Stimulated activated CD8-positive, alpha-beta memory T cell treated with anti-CD3 and anti-CD28 coated beads, Interleukin-15, amount 100 ng/mL, for 48 hours (primary cell): ENCODE measurements around the gene GEMIN7.
A peak's percentile ranks its signal among the peaks of the same experiment; 100 is the strongest.

Source experiments
- DNase-seq, 2 donors: peaks; one replicate each; pipeline ENCODE4 v3.0.0-alpha.2; 2020; ENCODE audit warnings: low read depth in 2 of 2

Gene GEMIN7

GRCh38 chr19:45079063-45079910 is at the start of gene GEMIN7:
Gene GEMIN7, plus strand, starts transcription at chr19:45079260. Its CDS starts 10,855 bp downstream, at chr19:45090115.
- peak; percentile 78 for DNase-seq

GRCh38 chr19:45030825-45031224 is 48.2 kb upstream of the GEMIN7 start:
- DNase-seq, result no peak

GRCh38 chr19:45032421-45032820 is 46.6 kb upstream of the GEMIN7 start:
- no peak for DNase-seq

GRCh38 chr19:45035755-45036154 is 43.3 kb upstream of the GEMIN7 start:
- no peak for DNase-seq

- no peak for DNase-seq
These were observed 41.5 kb upstream of the GEMIN7 start for GRCh38 chr19:45037393-45038169.

GRCh38 chr19:45038931-45039893 is 39.8 kb upstream of the GEMIN7 start, which contains the start of gene CLASRP:
Gene CLASRP, plus strand, starts transcription at chr19:45039045. Its CDS starts 1,168 bp downstream, at chr19:45040213.
- DNase-seq, result peak; percentile 81

- DNase-seq, result no peak
These were observed 38.8 kb upstream of the GEMIN7 start for GRCh38 chr19:45040059-45040771.

- no peak for DNase-seq
These were observed 37.9 kb upstream of the GEMIN7 start for GRCh38 chr19:45041125-45041524.

GRCh38 chr19:45045671-45046353 is 33.2 kb upstream of the GEMIN7 start:
- no peak for DNase-seq

GRCh38 chr19:45046355-45046754 is 32.7 kb upstream of the GEMIN7 start:
- no peak for DNase-seq

- no peak for DNase-seq
These were observed 31.8 kb upstream of the GEMIN7 start for GRCh38 chr19:45047188-45047797.

- no peak for DNase-seq
These were observed 29.9 kb upstream of the GEMIN7 start for GRCh38 chr19:45049073-45049736.

GRCh38 chr19:45050036-45050435 is 29.0 kb upstream of the GEMIN7 start:
- no peak for DNase-seq

- no peak for DNase-seq
These were observed 27.0 kb upstream of the GEMIN7 start for GRCh38 chr19:45051929-45052579.

GRCh38 chr19:45056831-45057230 is 22.2 kb upstream of the GEMIN7 start:
- no peak for DNase-seq

GRCh38 chr19:45057444-45057843 is 21.6 kb upstream of the GEMIN7 start:
- no peak for DNase-seq

GRCh38 chr19:45058622-45059159 is 20.4 kb upstream of the GEMIN7 start:
- DNase-seq, result no peak

GRCh38 chr19:45059258-45059965 is 19.6 kb upstream of the GEMIN7 start:
- DNase-seq, result peak; percentile 59 to 61
